Natural killer cell (primary cell): ENCODE results near the gene CAPN1. TPM values are rescaled to one million over a fixed set of nuclear protein-coding genes. Genes with fewer than 3 reads are reported as not detected.

Experiments
- ATAC-seq, 3 donors: fragments of 150-1000 bp in 2 of 3; fragments of 200-7000 bp in 1 of 3; cut with Tn5 transposase; 1 replicate in 1 of 3; 2 replicates in 2 of 3; pipeline ENCODE4 v1.10.0; 2021; ENCODE audit warnings: mild to moderate bottlenecking in 2 of 3, moderate library complexity in 2 of 3
- DNase-seq, 2 donors: peaks; one replicate each; pipeline versions ENCODE4 v3.0.0 to v3.0.0-alpha.2; 2013 to 2021; ENCODE audit warnings: mixed read lengths in 1 of 2
- H3K27ac ChIP-seq: one replicate; pipeline ENCODE4 v1.5.1; 2013; ENCODE audit warnings: mild to moderate bottlenecking, low read length
- H3K27me3 ChIP-seq: one replicate; pipeline ENCODE4 v1.6.1; 2013; ENCODE audit warnings: low read length; ENCODE audit not compliant: control insufficient read depth, insufficient read depth
- H3K36me3 ChIP-seq: one replicate; pipeline ENCODE4 v1.6.1; 2013; ENCODE audit warnings: low read length; ENCODE audit not compliant: control insufficient read depth, insufficient read depth
- H3K4me1 ChIP-seq: one replicate; pipeline ENCODE4 v1.6.1; 2013; ENCODE audit warnings: low read length; ENCODE audit not compliant: control insufficient read depth, insufficient read depth
- H3K4me3 ChIP-seq: one replicate; pipeline ENCODE4 v1.5.1; 2013; ENCODE audit warnings: low read length
- H3K9me3 ChIP-seq: one replicate; pipeline ENCODE4 v1.6.1; 2013; ENCODE audit warnings: low read length; ENCODE audit not compliant: control insufficient read depth, insufficient read depth
- H3K27ac Mint-ChIP-seq, 2 donors: one replicate each; pipeline ENCODE4 v1.8.0; 2022; ENCODE audit warnings: mild to moderate bottlenecking in 2 of 2, mixed read lengths in 2 of 2, moderate library complexity in 1 of 2
- H3K27me3 Mint-ChIP-seq, 2 donors: one replicate each; pipeline ENCODE4 v1.8.0; 2022; ENCODE audit warnings: low read depth in 2 of 2, mixed read lengths in 2 of 2
- H3K36me3 Mint-ChIP-seq: one replicate; pipeline ENCODE4 v1.8.0; 2022; ENCODE audit warnings: mixed read lengths
- H3K4me1 Mint-ChIP-seq, 2 donors: one replicate each; pipeline ENCODE4 v1.8.0; 2022; ENCODE audit warnings: mixed read lengths in 2 of 2
- H3K4me3 Mint-ChIP-seq: one replicate; pipeline ENCODE4 v1.8.0; 2022; ENCODE audit warnings: mild to moderate bottlenecking, moderate library complexity, mixed read lengths
- H3K9me3 Mint-ChIP-seq, 2 donors: one replicate each; pipeline ENCODE4 v1.8.0; 2022; ENCODE audit warnings: mixed read lengths in 2 of 2
- CTCF ChIP-seq: fragments of 200-600 bp; IDR thresholded peaks from one replicate; pipeline ENCODE4 v1.8.0; 2022; ENCODE audit warnings: antibody characterized with exemption
- WGBS: methylation state at CpG from one replicate; pipeline ENCODE4 v1.1.7; 2013; ENCODE audit warnings: missing lambda C conversion rate; ENCODE audit not compliant: insufficient coverage; 5-methylcytosine and 5-hydroxymethylcytosine counted together
- intact Hi-C: fragments of 100-400 bp; cut with micrococcal nuclease; formaldehyde crosslinking; loops from one replicate; pipeline ENCODE4 v1.14.2; 2022
- total RNA-seq, 4 donors: library from RNA; stranded (reverse); fragments of 120-200 nt in 1 of 4; gene quantifications; one replicate each; pipeline versions ENCODE4 v1.2.3 to v1.2.4, GENCODE V29; 2013 to 2022

The CAPN1 gene
- total RNA-seq, 3 donors from 2014 or later (not counting 1 experiment from before 2014, with no cell fraction given), result 211 to 256 (median 229) TPM

GRCh38 chr11:65214212-65214845, 32.6 kb downstream of the CAPN1 start:
- H3K9me3 Mint-ChIP-seq, result no peaks in the 10 kb centered on the region
- TF ChIP-seq CTCF, result no peak
- DNase-seq, result no peak

GRCh38 chr11:65215441-65216076, 33.8 kb downstream of the CAPN1 start:
- Histone ChIP-seq H3K27ac (no peak overlapping the region), H3K4me1 (peaks cover 38% of the 10 kb centered on the region), H3K36me3 (peaks cover 15% of the 10 kb centered on the region), H3K4me3 (no peak overlapping the region), H3K9me3 (no peaks in the 10 kb centered on the region), H3K27me3 (no peaks in the 10 kb centered on the region)
- peak overlapping the region; percentile 4 for H3K4me3 Mint-ChIP-seq
- TF ChIP-seq CTCF, result no peak
- DNase-seq, result no peak
- H3K36me3 Mint-ChIP-seq, result no peaks in the 10 kb centered on the region
- peaks cover 19 to 47% of the 10 kb centered on the region in 2 donors for H3K4me1 Mint-ChIP-seq
- H3K27me3 Mint-ChIP-seq, result peaks cover 0 to 17% of the 10 kb centered on the region in 2 donors
- H3K9me3 Mint-ChIP-seq, result no peaks in the 10 kb centered on the region
- 92% methylated on average over 23 of the region's 24 CpGs for WGBS
- intact Hi-C loops, result loop anchor here (10.0 kb wide), 1 partner anchor 289 kb away; no protein-coding TSS in a partner anchor
- no peak overlapping the region for H3K27ac Mint-ChIP-seq
- no peak for ATAC-seq

More at GRCh38 chr11:65214212-65214845, 32.6 kb downstream of the CAPN1 start:
- Mint-ChIP-seq H3K27me3 (peaks cover 0 to 11% of the 10 kb centered on the region in 2 donors), H3K4me1 (peaks cover 19 to 42% of the 10 kb centered on the region in 2 donors), H3K4me3 (peak overlapping the region; percentile 78), H3K36me3 (no peaks in the 10 kb centered on the region), H3K27ac (peak overlapping the region in 1 of 2 donors; percentile 31)
- no peak for ATAC-seq
- 40% methylated on average over 15 of the region's 16 CpGs for WGBS
- peaks cover 35% of the 10 kb centered on the region for H3K4me1 ChIP-seq
- H3K27ac ChIP-seq, result no peak overlapping the region
- H3K4me3 ChIP-seq, result peak overlapping the region; percentile 9
- intact Hi-C loops, result loop anchor here (5.0 to 10.0 kb wide), 2 partner anchors 38 to 290 kb away; no protein-coding TSS in a partner anchor
- peaks cover 27% of the 10 kb centered on the region for H3K36me3 ChIP-seq
- no peaks in the 10 kb centered on the region for H3K9me3 ChIP-seq
- H3K27me3 ChIP-seq, result no peaks in the 10 kb centered on the region

GRCh38 chr11:65216830-65217229, 35.1 kb downstream of the CAPN1 start:
- Histone ChIP-seq H3K4me3 (no peak overlapping the region), H3K36me3 (peaks cover 2% of the 10 kb centered on the region), H3K27me3 (no peaks in the 10 kb centered on the region), H3K9me3 (no peaks in the 10 kb centered on the region), H3K27ac (no peak overlapping the region), H3K4me1 (peaks cover 38% of the 10 kb centered on the region)
- peaks cover 0 to 17% of the 10 kb centered on the region in 2 donors for H3K27me3 Mint-ChIP-seq
- no peak overlapping the region for H3K27ac Mint-ChIP-seq
- intact Hi-C loops, result loop anchor here (10.0 kb wide), 1 partner anchor 288 kb away; no protein-coding TSS in a partner anchor
- no peaks in the 10 kb centered on the region for H3K9me3 Mint-ChIP-seq
- ATAC-seq, result no peak
- peaks cover 19 to 47% of the 10 kb centered on the region in 2 donors for H3K4me1 Mint-ChIP-seq
- H3K36me3 Mint-ChIP-seq, result no peaks in the 10 kb centered on the region
- no peak for DNase-seq
- 96% methylated on average over 6 of the region's 6 CpGs for WGBS
- H3K4me3 Mint-ChIP-seq, result no peak overlapping the region
- no peak for TF ChIP-seq CTCF
